GM18499 (cell line): ENCODE results near the gene SLC14A1.

Source experiments
- ATAC-seq: cut with Tn5 transposase; IDR thresholded peaks from one replicate; pipeline ENCODE4 v1.9.1; 2021; ENCODE audit warnings: moderate number of reproducible peaks; ENCODE audit not compliant: insufficient read depth, unreplicated experiment

The SLC14A1 gene

DNA sequence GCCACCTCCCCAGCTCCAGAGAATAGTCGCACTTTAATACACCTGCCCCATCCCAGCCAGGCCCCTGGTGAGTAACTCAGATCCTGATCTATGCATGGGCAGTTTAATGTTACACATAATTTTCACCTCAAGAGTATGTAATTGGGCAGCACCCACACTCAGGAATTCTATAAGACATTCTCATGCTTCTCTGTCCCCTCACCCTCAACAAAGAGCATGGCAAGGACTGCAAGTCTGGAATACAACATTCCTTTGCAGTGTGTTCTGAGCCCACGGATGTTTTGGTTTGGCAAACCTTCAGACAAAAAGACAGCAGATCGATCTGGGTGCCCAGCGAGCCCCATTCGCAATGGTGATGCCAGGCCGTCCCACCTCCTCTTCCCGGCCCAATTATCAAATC is 4.9 kb upstream of the SLC14A1 start:
- ATAC-seq, result no peak

DNA sequence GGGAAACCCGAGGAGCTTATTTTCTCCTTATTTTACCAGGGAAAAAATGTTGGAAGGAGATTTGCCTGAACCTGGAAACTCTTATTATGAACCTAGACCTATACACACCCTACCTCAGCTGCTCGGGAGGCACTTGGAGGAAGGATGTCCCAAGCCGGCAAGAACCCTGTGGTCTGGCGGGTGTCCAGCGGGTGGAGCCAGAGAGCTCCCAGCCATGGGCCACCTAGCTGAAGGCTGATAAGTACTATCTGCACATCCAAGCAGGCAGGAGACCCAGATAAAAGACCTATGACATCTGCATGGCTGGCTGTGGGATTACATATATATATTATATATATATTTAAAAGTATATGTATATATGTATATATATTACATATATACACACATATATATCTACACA is 1.1 kb upstream of the SLC14A1 start:
- peak; percentile 63 for ATAC-seq

DNA sequence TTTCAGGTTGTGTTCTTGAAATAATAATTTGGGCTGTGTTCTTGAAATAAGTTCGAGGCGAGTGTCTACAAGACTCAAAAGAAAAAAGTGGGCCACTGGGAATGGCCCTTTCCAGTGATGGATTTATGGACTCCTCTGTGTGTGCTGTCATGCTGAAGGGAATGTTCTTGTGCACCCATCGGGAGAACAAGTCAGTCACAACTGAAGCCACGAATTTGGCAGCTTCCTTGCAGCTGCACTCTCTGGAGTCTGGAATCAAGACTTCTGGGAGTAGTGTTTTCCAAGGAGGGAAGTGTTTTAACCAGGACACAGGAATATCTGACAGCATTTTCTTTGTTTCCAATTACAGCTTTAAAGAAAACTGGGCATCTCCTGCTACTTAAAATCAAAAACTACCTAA is 620 bp downstream of the SLC14A1 start:
- ATAC-seq, result no peak

DNA sequence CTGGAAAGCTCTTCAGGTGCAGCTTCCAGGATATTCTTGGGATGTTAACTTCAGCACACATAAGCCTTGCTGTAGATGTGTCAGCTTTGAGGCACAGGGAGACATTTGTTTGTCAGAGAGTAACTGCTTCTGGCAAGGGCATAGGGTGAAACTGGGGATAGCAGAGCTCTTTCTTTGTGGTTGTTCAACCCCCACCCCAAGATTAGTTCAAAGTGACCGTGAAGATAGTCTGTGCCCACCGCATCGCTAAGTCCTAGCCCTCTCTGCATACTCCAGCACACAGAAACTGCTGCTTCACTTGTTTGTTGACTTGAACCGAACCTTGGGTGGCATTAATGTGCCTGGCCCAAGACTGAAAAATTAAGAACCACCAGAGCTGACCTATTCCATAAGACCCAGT is 1.4 kb downstream of the SLC14A1 start:
- ATAC-seq, result no peak

DNA sequence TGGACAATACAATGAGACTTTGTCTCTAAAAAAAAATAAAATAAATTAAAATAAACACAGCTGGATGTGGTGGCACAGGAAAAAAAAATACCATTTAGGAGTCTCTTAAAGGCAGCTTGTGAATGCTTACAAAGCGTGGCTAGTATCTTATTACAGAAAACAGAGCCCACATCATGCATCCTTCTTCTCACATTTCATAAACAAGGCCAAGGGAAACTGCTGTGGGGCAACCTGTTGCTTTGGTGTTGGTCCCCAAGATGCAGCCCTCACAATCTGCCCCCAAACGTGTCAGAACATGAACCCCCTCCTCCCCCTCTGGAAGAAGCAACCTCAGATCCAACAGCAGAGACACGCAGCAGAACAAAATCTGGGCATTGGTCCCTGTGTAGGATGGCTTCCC is 2.6 kb downstream of the SLC14A1 start:
- no peak for ATAC-seq

DNA sequence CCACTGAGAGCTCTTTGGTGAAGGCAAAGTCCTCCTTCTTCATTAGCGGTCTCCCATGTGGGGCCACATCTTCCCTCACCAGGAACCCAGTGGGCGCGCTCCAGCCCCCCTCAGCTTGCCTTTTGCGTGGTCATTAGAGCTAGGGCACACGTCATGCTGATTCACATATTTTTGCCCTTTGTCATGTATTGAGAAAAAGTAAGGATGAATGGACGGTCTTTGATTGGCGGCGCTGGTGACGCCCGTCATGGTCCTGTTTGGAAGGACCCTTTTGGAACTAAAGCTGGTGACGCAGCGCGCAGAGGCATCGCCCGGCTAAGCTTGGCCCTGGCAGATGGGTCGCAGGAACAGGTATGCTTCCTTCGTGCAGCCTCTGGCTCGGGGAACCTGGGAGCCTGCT is 3.1 kb downstream of the SLC14A1 start:
- no peak for ATAC-seq

DNA sequence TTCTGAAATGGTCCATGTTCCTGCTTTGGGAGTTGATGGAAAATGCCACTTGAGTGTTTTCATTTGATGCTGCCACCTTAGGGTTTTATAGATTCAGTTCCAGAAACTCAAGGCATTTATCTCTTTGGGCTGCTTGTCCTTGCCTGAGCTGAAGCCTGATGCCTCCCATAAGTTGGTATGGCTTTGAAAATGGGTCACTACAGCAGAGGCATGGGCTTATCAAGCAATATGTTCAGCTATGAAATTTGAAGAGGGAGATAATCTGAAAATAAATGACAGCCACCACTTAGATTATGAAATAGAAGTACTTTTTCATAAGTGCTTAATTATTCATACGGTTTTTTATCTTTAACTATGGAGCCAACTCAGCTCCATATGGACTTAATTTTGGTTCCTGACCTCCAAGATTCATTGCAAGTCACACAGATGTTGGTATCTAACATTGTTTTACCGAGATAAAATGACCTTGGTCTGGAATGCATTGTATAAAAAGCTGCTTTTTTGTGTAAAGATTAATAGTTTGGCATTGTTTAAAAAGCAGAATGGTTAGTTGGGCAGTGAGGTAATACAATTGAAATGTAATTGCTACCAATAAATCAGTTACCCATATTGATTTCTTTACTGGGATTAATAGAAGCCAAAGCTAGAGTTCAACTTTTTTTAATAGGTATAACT is 4.5 kb downstream of the SLC14A1 start:
- ATAC-seq, result no peak

DNA sequence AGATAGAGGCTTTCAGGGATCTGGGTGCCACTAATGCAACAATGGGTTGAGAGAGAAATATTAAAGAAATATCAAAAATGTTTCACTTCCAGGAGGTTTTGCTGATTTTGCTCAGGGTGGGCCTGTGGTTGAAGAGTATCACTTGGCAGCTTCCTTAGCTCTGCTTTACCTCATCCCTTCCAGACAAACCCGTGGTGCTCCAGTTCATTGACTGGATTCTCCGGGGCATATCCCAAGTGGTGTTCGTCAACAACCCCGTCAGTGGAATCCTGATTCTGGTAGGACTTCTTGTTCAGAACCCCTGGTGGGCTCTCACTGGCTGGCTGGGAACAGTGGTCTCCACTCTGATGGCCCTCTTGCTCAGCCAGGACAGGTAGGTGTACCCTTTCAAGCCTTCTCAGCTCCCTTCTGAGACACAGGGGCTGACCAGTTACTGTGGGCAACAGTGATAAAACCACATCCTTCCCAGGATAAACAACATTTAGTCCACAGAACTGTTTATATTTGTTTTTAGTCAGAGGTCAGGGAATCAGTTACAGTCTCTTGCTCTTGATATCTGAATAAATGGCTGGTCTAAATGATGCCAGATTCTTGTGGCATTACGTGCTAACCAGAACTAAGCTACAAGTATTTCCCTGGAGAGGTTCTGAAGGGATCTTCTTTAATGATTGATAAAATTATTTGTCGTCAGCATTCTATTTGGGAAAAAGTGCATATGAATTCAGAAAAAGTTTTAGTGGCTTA is 7.0 kb downstream of the SLC14A1 start:
- ATAC-seq, result no peak

DNA sequence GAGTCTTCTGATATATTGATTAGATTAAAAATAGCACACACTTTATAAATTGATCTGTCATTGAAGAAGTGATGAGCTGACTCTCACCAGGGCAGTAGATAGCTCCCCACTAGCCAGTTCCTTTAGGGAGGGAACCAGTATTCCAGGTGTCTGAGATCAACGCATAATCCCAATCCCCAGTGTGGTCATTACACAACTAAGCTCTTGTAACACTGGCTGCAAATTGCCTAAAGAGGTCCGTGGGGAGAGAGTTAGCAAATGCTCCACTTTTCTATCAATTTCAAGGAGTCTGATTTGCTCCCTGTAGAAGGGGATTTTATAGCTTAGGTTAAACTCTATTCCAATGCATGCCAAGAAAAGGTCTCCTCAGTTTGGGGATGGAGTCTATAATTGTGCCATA is 7.7 kb downstream of the SLC14A1 start:
- no peak for ATAC-seq

DNA sequence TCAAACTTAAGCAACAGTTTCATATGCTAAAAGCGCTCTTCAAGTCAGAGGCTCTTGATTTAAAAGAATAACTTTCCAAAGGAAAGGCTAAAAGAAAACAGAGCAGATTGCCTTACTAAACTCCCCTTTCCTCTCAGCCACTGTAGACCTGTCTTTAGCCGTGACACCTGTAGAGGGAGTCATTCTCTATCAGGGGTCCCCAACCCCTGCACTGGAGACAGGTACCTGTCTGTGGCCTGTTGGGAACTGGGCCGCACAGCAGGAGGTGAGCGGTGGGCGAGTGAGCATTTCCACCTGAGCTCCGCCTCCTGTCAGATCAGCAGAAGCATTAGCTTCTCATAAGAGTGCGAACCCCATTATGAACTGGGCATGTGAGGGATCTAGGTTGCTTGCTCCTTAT is 9.6 kb downstream of the SLC14A1 start:
- ATAC-seq, result no peak

DNA sequence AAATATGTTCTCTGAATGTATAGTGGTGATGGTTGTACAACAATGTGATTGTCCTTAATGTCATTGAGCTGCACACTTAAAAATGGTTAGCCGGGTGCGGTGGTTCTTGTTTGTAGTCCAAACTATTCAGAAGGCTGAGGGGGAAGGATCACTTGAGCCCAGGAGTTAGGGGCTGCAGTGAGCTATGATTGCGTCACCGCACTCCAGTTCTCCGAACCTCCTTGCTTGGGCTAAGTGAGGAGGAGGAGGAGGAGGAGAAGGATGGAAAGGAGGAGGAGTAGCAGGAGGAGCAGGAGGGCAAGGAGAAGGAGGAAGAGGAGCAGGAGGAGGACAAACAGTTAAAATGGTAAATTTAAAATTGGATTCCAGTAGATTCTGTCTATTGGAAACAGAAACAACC is 10.5 kb downstream of the SLC14A1 start:
- no peak for ATAC-seq

DNA sequence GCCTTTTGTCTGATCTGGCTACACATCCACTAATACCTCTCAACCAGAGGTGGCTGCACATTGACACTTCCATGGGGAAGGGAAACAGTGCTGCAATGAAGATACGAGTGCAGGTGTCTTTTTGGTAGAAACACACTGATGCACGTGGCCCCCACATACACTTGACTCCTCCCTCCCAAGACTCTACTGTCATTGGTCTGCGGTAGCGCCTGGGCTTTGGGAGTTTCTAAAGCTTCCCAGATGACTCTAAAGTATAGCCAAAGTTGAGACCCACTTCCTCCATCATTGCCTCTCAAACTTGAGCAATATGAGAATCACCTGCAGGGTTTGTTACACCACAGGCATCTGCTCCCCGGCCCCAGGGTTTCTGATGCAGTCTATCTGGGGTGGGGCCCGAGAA is 11.0 kb downstream of the SLC14A1 start:
- no peak for ATAC-seq

DNA sequence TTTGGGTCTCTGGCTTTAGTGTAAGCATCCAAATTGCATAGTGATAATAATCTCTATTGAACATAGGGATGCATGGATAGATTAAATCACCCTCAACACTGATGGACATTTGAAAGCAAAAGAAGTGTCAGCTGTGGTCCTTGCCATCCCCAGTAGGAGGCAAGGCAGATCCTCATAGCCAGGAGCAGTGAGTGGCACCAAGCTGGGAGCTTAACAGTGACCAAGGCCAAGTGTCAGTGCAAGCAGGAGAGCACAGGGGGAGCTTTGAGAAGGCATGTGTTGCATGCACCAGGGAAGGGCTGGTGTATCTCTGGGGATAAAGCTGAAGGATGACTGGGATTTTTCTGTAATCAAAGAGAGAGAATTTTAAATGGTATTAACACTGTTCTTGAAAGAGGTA is 14.7 kb downstream of the SLC14A1 start:
- no peak for ATAC-seq

DNA sequence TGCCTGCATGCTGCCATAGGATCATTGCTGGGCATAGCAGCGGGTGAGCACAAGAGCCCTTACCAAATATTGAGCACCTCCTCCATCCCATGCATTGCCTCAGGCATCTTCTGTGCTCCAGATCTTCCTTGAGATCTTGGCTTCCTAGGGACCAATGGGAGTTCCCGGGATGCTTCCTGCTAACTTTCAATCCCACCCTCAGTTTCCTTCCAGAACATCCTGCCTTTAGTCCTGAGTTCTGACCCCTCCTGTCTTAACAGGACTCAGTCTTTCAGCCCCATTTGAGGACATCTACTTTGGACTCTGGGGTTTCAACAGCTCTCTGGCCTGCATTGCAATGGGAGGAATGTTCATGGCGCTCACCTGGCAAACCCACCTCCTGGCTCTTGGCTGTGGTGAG is 15.3 kb downstream of the SLC14A1 start:
- no peak for ATAC-seq

DNA sequence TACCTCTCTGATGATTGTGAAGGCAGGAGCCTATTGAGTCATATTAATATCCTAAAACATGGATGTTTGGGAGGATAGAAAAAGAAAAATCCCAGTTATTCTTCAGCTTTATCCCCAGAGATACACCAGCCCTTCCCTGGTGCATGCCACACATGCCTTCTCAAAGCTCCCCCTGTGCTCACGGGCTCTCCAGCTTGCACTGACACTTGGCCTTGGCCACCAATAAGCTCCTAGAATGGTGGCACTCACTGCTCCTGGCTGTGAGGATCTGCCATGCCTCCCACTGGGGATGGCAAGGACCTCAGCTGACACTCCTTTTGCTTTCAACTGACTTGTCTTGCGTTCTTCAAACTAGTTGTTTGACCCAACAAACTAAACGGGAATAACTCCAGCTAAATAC is 15.9 kb downstream of the SLC14A1 start:
- ATAC-seq, result no peak

DNA sequence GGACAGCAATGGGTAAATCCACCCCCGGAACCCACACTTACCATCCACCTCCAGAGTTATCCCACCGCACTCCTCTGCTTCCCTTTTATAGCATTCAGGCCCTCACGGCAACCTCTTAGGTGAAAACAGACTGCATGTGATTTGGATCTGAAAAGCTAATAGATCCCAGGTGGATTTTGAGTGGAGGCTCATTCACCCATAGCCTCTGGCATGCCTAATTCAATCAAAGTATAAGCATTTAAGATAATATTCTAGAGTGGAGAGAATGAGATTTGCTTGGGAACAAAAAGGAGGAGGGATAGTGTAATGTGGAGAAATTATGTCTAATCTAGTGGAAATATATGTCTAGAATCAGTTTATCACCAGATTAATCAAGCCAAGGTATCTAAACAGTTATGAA is 17.1 kb downstream of the SLC14A1 start:
- no peak for ATAC-seq

DNA sequence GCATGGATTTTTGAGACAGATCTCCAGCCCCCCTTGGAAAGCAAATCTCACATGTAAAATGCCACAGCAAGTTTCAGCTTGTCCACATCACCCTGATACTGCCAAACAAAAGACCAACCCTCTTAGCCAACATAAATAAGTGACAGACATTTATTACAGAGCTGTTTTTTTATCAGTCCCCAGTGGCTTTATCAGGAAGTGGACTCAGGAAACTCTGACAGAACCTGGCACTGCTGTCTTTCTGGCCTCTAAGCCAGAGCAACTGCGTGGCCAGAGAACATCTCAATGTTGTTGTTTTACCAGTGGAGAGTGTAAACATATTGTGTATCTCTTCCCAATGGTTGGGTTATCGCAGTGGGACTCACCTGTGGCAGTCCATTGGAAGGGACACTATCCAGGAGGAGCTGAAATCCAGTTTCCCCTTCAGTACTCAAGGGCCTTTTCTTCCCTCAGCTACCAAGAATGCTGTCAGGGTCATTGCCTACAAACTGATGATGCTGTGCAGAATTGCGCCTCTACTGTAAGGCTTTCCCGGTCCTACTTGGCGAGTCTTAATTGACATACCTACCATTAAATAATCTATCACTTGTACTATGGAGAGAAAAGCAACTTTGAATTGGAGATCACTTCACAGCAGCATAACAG is 22.0 kb downstream of the SLC14A1 start:
- ATAC-seq, result no peak

DNA sequence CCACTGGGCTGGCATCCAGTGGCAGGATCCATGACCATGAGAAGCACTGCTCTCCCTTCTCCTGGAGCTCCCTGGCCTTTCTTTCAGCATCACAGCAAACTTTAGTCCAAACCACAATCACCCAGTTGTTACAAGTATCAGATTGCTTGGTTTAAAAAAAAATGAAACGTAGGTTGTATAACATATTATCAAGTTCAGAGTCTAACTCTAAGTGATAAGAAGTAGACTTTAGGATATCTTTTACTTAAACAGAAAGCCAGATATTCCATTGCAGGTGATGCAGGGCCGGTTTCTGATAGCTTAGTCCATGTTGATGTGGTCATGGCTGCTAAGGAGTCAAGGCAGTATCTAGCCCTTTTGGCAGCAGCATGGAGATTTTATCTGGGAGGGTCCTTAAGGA is 24.5 kb downstream of the SLC14A1 start:
- ATAC-seq, result no peak

DNA sequence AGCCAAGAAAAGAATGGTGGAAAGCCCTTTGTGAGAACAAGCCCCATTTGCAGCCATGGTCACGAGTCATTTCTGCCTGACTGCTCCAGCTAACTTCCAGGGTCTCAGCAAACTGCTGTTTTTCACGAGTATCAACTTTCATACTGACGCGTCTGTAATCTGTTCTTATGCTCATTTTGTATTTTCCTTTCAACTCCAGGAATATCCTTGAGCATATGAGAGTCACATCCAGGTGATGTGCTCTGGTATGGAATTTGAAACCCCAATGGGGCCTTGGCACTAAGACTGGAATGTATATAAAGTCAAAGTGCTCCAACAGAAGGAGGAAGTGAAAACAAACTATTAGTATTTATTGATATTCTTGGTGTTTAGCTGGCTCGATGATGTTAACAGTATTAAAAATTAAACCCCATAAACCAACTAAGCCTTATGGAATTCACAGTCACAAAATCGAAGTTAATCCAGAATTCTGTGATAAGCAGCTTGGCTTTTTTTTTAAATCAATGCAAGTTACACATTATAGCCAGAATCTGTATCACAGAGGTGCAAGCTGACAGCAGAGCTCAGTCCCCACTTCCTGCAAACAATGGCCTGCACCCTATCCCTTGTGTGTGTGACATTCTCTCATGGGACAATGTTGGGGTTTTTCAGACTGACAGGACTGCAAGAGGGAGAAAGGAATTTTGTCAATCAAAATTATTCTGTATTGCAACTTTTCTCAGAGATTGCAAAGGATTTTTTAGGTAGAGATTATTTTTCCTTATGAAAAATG is 26.1 kb downstream of the SLC14A1 start:
- peak; percentile 51 for ATAC-seq

DNA sequence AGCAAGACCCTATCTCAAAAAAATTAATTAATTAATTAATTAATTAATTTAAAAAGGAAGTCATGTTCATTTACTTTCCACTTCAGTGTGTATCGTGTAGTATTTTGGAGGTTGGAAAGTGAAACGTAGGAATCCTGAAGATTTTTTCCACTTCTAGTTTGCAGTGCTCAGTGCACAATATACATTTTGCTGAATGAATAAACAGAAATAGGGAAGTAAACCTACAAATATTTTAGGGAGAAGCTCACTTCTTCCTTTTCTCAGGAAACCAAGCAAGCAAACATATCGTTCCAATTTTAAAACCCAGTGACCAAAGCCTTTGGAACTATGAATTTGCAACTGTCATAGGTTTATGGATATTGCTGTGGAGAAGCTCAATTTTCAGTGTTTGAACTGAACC is 27.8 kb downstream of the SLC14A1 start:
- ATAC-seq, result no peak

DNA sequence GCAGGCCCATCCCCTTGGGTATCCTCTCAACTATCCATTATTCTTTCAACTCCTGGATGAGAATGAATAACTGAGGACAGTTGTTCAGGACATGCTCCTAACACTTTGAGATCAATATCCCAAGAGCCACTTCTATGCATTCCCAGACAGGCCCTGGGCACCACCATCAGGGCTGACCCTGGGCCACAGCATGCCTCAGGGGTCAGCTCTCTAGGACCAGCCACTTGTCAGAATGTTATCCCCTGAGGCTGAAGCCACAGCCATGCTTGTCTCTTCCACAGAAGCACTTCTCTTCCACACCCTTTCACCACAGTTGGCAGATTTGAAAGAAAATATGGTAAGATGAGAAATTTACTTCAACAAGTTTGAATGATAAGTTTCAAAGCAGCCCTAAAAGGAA is 28.7 kb downstream of the SLC14A1 start:
- ATAC-seq, result no peak
